GM18909 (cell line): ENCODE measurements around the gene DDX50.
A peak's percentile ranks its signal among the peaks of the same experiment; 100 is the strongest.
"Not testable (repeated sequence)": the region's sequence is repeated elsewhere in the genome, so short reads cannot be mapped to it uniquely, and the experiment has no call there.

ENCODE experiments used
- ATAC-seq: cut with Tn5 transposase; IDR thresholded peaks from one replicate; pipeline ENCODE4 v1.9.1; 2021; ENCODE audit warnings: mild to moderate bottlenecking; ENCODE audit not compliant: unreplicated experiment, poor library complexity

The DDX50 gene

DNA sequence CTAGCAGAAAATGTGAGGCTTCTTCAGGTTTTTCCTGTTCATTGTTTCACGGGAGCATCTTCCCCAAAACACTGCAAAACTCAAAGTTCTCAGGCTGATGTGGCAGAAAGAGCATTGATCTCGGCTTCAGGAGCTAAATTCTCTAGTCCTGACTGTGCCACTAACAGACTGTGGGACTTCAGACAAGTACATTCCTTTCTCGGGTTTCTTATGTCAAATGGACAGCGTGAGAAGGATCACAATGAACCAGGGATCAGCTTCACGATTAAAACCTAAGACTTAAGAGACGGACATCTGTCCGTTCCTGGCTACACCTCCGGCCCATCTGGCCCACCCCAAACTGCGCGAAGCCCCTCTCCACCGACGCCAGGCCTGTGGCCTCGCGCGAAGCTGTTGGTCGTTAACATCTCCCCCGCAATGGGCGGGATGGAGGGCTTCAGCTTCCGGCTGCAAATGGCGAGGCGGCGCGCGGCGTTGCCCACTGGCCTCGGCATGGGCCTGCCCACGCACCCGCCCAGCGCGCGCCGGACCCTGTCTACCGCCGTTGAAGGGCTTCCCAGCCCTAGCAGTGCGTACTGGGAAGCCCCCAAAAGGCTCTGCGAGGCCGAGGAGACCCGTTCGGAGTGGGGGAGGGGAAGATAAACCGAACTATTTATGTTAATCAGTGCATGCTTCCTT, 549 bp upstream of the DDX50 start:
- no peak for ATAC-seq

DNA sequence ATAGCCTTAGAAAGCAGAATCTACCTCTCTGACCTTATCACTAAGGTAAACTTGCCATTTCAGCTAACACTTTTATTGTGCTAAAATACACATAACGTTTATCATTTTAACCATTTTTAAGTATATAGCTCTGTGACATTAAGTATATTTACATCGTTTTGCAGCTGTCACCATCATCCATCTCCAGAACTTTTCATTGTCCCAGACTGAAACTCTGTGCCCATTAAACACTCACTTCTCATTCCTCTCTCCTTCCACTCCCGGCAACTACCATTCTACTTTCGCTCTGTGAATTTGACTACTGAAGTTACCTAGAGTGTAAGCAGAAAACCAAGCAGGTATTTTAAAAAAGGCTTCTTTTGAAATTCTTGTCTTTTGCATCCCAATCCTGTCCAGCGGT, 1.3 kb downstream of the DDX50 start:
- ATAC-seq = no peak

DNA sequence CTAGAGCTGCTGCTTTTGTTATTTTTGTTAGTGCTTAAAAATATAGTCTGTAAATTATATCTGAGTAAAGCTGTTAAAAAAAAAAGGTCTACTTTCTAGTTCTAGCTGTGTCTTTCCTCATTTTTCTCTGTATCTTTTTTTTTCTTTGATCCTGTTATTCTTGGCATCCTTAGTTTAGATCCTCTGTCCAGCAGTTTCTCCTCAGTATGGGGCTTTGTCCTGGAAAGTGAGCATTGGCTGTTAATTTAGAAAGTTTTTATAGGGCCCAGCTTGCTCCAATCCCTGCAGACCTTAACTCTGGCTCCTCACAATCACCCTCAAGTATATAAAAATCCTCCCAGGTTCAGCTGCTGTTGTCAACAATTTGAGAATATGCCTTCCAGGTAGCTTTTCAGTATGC, 23.5 kb downstream of the DDX50 start:
- no peak for ATAC-seq

DNA sequence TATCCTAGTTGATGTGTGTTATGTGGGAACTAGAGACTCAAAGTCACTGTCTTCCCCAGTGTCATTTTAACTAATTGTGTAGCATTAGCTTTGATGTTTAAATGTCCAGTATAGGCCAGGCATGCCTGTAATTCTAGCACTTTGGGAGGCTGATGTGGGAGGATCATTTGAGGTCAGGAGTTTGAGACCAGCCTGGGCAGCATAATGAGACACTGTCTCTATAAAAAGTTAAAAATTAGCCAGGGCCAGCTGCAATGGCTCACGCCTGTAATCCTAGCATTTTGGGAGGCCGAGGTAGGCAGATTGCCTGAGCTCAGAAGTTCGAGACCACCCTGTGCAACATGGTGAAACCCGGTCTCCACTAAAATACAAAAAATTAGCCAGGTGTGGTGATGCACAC, 24.4 kb downstream of the DDX50 start:
- no peak for ATAC-seq

DNA sequence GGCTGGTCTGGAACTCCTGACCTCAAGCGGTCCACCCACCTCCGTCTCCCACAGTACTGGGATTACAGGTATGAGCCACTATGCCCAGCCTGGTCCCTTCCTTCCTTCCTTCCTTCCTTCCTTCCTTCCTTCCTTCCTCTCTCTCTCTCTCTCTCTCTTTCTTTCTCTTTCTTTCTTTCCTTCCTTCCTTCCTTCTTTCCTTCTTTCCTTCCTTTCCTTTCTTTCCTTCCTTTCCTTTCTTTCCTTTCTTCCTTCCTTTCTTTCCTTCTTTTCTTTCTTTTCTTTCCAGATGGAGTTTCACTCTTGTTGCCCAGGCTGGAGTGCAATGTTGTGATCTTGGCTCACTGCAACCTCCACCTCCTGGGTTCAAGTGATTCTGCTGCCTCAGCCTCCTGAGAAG, 28.0 kb downstream of the DDX50 start:
- not testable (repeated sequence) for ATAC-seq

DNA sequence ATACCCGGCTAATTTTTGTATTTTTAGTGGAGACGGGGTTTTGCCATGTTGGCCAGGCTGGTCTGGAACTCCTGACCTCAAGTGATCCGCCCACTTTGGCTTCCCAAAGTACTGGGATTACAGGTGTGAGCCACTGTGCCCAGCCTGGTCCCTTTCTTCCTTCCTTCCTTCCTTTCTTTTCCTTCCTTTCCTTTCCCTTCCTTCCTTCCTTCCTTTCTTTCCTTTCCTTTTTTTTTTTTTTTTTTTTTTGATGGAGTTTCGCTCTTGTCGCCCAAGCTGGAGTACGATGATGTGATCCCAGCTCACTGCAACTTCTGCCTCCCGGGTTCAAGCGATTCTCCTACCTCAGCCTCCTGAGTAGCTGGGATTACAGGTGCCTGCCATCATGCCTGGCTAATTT, 28.8 kb downstream of the DDX50 start:
- ATAC-seq = not testable (repeated sequence)

DNA sequence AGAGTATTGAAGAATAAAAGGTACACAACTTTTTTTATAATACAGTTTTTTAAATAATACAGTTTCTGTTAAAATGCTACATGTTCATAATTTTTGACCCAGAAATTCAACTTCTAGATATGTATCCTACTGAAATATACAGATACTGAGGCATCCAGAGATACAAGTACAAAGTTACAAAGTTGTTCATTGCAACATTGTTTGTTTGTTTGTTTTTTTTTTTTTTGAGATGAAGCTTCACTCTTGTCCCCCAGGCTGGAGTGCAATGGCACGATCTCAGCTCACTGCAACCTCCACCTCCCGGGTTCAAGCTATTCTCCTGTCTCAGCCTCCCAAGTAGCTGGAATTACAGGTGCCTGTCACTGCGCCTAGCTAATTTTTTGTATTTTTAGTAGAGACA, 31.7 kb downstream of the DDX50 start:
- ATAC-seq = not testable (repeated sequence)

DNA sequence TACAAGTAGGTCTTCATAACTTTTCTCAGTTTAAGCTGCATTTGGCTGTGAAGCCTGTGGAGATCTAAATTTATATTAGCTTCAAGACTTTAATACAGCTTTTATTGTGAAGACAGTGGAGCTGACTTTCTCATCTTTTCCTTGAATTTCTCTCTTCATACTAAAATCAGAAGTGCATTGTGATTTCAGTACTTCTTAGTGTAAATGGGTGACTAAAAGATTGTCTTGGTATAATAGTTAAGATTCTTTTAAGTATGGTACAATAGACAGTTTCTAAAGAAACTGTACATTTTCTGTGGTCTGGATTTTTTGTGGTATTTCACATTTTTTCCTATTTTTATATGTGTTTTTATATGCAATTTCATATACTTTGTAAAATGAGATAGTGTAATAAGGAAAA, 33.9 kb downstream of the DDX50 start:
- no peak for ATAC-seq

DNA sequence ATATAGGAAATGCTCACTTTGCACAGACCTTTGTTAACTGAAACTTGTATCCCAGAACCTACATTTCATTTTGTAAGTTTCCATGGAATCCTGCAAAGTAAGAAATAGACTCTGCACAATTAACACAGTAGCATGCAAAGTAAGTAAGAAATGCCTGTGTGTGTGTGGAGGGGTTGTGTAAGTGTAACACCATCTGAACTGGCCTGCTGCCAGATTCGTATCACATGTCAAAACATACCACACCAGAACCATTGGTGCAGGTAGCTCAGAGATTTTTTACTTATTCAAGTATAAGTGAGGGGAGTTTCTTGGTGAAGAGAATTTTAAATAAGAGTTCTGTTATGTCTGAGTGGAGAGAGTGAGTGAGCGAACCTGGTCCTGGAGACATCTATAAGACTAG, 37.0 kb downstream of the DDX50 start:
- ATAC-seq = no peak

DNA sequence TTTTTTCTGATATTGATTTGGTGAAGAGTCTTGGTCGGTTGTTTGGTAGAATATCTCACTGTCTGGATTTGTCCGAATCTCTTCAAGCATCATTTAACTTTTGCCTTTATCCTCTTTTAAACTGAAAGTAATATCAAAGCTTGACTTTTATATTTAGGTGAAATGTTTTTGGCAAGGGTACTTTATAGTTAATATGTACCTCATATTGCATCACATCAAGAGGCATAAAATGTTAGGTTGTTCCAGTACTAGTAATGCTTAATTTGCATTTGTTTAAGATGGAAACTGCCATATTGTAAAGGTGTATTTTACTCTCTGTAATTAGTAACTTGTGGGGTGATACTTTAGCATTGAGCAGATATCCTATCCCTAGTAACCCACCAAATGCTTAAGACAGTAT, 37.8 kb downstream of the DDX50 start:
- ATAC-seq = no peak

DNA sequence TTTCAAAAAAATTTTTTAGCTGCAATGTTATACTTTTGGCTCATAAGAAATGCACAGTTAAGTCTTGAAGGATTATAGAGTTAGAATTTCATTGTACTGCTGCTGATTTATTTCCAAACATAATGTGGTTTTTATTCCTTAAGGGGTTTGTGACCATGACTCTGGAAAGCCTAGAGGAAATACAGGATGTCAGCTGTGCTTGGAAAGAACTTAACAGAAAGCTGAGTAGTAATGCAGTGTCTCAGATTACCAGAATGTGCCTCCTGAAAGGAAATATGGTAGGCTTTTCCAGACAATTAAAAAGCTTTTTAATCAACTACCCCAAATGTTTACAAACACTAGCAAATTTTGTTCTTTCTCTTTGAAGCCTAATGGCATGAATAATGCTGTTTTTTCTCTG, 39.8 kb downstream of the DDX50 start:
- not testable (repeated sequence) for ATAC-seq

DNA sequence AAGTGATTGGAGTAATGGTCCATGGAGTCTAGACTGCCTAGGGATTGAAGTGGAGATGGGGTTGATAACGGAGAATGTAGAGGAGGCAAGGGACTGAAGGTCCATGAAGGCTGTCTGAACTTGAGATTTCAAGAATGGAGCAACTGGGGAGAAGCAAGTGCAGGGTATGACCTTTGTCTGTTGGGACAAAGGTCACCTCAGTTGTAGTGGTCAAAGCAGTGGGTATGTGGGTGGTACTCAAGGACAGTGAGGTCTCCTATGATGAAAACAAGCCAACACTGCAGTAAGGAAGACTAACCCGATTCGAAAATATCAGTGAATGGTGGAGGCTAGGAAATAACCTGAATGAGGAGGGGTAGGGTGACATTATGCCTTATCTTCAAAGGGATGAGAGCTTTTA, 49.5 kb downstream of the DDX50 start:
- ATAC-seq = no peak

DNA sequence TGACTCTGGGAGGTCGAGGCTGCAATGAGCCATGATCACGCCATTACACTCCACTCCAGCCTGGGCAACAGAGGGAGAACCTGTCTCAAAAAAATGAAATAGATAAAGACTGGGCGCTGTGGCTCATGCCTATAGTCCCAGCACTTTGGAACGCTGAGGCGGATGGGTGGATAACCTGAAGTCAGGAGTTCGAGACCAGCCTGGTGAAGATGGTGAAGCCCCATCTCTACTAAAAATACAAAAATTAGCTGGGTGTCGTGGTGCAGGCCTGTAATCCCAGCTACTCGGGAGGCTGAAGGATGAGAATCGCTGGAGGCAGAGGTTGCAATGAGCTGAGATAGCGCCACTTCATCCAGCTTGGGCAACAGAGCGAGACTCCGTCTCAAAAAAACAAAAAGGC, 53.8 kb downstream of the DDX50 start:
- ATAC-seq = no peak

DNA sequence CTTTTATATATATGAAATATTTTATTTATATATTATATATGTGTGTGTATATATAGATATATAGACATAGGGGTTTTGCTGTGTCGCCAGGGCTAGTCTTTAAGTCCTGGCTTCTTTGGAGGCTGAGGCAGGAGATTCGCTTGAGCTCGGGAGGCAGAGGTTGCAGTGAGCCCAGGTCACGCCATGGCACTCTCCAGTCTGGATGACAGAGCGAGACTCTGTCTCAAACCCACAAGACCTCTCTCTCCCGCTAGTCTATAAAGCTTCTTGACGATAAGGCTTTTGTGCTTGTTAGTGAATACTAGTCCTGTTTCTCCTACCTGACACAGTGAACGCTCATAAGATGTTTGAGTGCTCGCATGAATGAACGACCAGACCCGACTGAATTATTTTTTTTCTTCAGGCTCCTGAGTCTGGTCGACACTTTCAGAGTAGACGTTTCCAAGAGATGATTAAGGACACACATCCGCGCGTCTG, 54.3 kb downstream of the DDX50 start:
- peak; percentile 15 for ATAC-seq

DNA sequence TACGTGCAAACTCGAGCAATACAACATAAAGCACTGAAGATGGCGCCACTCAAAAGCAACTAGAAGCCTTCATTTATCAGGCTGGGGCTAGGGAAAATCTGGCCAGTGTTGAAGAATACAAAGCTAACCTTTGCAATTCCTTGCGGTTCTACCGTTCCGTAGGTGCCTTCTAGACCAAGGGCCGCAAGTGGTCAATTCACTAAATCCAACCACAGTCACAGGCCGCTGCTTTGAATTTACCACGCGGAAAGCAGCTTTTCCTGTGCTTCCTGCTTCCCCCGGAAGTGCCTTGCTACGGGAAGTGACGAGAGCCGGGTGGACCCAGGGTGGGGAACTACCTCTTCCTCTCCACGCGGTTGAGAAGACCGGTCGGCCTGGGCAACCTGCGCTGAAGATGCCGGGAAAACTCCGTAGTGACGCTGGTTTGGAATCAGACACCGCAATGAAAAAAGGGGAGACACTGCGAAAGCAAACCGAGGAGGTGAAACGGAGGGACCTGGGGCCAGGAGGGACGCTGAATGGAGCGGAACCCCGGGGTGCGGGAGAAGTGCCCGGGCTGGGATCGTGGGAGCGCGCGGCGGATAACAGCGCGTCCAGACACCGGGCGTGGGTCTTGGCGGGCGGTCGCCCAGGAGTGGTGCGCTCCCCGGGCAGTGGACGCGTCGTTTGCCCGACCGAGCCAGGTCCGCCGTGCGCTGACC, 54.9 kb downstream of the DDX50 start, which contains the start of gene DDX21:
Gene DDX21 (plus strand): TSS at position 339 of the 701 bp plus-strand sequence. CDS start 56 bp downstream, at position 395.
- peak; percentile 90 for ATAC-seq

DNA sequence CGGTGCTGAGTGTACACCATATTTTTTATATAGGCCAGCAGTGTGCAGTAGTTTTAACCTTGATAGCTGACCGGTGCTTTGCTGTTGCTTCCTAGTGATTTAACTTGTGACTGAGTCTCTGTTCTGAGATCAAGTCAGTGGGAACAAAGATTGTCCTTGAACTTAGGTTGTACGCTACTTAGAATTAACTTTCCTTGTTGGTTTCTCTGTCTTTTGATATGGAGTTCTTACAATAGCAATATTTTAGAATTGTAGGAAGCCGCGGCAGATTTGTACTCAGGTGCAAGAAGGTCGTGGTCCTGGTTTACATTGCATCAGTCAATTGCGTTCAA, 56.1 kb downstream of the DDX50 start:
- no peak for ATAC-seq

DNA sequence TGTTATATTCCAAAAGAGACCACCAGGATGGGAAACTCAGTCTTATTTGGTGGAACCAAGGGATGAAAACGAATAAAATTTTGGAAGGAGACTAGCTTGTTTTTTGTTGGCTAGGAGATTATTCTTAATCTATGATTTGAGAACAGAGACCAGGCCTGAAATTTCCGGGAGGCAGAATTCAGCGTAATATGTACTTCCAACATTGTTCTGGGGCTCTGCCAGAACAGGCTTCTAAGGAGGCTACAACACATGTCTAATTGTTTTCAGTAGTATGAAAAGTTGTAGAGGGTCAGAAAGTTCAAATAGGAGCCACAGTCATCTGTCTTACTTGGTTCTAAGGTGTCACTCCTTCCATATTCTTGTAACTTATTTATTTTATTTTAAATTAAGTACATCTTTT, 56.5 kb downstream of the DDX50 start:
- ATAC-seq = no peak

DNA sequence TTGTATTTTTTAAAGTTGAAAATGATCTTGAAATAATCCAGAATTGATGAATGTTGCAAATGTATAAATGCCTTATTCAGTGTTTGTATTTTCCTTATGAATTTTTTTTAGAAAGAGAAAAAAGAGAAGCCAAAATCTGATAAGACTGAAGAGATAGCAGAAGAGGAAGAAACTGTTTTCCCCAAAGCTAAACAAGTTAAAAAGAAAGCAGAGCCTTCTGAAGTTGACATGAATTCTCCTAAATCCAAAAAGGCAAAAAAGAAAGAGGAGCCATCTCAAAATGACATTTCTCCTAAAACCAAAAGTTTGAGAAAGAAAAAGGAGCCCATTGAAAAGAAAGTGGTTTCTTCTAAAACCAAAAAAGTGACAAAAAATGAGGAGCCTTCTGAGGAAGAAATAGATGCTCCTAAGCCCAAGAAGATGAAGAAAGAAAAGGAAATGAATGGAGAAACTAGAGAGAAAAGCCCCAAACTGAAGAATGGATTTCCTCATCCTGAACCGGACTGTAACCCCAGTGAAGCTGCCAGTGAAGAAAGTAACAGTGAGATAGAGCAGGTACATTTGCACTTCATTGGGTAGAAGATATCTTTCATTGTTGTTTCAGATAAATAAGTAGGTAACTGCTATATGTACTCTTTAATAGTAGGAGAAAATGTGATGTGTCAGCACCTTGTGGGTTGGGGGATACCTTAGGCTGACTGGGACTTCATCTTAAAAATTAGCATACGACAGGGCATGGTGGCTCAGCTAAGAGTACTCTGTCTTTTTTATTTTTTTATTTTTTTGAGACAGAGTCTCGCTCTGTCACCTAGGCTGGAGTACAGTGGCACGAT, 58.8 kb downstream of the DDX50 start:
- no peak for ATAC-seq

DNA sequence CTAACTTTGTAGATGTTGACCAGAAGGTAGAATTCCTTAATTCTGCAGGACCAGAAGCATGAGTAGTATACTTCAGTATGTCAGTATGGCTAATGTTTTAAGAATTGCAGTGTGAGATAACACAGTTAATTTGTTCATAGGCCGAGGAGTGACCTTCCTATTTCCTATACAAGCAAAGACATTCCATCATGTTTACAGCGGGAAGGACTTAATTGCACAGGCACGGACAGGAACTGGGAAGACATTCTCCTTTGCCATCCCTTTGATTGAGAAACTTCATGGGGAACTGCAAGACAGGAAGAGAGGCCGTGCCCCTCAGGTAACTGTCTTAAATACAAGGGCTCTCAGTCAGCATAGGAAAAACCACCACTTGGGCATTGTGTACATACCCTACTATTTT, 62.0 kb downstream of the DDX50 start:
- ATAC-seq = no peak

DNA sequence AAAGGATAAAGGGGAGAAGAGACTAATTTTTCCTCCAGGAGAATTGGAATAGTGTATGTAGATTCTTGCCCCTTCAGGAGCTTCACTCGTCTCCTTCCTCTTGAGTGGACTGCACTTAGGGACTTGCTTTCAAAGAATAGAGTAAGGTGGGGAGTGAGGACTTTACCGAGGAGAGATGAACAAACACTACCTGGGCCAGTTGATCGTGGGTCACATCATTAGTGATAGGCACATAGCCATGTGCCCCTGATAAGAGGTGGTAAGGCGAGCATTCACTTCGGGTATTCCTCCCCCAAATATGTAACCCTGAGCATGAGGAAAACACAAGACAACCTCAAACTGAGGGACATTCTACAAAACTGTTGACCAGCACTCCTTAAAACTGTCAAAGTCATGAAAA, 72.9 kb downstream of the DDX50 start:
- no peak for ATAC-seq

DNA sequence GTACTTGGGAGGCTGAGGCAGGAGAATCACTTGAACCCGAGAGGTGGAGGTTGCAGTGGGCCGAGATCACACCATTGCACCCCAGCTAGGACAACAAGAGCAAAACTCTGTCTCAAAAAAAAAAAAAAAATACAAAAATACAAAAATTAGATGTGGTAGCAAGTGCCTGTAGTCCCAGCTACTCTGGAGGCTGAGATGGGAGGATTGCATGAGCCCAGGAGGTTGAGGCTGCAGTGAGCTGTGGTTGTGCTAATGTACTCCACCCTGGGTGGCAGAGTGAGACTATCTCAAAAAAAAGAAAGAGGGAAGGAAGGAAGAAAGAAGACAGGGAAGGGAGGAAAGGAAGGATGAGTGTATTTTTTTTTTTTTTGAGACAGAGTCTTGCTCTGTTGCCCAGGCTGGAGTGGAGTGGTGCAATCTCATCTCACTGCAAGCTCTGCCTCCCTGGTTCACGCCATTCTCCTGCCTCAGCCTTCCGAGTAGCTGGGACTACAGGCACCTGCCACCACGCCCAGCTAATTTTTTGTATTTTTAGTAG, 74.9 kb downstream of the DDX50 start:
- not testable (repeated sequence) for ATAC-seq
